ENCODE measurements around the gene TOMM20. TPM values are rescaled to one million over a fixed set of nuclear protein-coding genes. Genes with fewer than 3 reads are reported as not detected.
"Not testable (repeated sequence)": the region's sequence is repeated elsewhere in the genome, so short reads cannot be mapped to it uniquely, and the experiment has no call there.

TOMM20 gene
- total RNA-seq, 2 donors from 2014 or later: 54.7 to 75.2 TPM

DNA sequence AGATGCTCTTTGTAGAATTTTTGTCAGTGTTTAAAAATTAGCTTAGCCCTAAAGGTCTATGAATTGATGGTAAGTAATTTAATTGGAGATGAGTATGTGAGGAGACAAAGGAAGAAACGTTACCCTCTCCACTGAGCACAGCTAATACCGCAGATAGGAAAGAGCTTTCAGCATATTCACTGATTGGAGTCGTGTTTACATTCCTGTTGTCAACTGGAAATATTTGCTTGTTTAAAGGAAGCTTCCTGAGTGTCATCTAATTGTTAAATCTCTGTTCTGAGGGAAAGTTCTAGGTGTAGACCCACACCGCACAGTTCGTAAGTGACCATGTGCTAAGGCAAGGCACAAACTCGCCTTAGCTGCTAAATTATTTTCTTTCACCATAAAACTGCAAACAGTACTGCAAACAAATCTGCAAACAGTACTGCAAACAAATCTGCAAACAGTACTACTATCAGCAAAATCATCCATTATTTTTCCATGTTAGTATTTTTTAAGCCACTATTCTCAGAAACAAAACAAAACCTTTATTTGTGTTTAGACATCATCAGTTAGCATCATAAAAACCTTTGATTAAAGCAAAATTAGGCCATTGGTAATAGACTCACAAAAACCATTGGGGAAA lies 32.6 kb downstream of the TOMM20 start:
- TF ChIP-seq POLR2A (IDR thresholded peaks at IDR 0.05) (no peak), CTCF (IDR thresholded peaks at IDR 0.05) (no peak)
- intact Hi-C loops (cut with DNase I): no loop called here
- H3K4me1 ChIP-seq: peaks cover 10% of the 10 kb centered on the region
- no peak overlapping the region for H3K27ac ChIP-seq
- WGBS, 2 donors: 74 to 78% methylated on average over 6 of the region's 6 CpGs
- DNase-seq (no peak), ATAC-seq (no peak)
- no peaks in the 10 kb centered on the region for H3K36me3 ChIP-seq (replicated peaks in 1 of 2; ENCODE audit: insufficient read depth in 1 of 2, low read depth in 2 of 2)
- H3K9me3 ChIP-seq: no peaks in the 10 kb centered on the region
- H3K27me3 ChIP-seq: no peaks in the 10 kb centered on the region
- no peak overlapping the region for H3K4me3 ChIP-seq

DNA sequence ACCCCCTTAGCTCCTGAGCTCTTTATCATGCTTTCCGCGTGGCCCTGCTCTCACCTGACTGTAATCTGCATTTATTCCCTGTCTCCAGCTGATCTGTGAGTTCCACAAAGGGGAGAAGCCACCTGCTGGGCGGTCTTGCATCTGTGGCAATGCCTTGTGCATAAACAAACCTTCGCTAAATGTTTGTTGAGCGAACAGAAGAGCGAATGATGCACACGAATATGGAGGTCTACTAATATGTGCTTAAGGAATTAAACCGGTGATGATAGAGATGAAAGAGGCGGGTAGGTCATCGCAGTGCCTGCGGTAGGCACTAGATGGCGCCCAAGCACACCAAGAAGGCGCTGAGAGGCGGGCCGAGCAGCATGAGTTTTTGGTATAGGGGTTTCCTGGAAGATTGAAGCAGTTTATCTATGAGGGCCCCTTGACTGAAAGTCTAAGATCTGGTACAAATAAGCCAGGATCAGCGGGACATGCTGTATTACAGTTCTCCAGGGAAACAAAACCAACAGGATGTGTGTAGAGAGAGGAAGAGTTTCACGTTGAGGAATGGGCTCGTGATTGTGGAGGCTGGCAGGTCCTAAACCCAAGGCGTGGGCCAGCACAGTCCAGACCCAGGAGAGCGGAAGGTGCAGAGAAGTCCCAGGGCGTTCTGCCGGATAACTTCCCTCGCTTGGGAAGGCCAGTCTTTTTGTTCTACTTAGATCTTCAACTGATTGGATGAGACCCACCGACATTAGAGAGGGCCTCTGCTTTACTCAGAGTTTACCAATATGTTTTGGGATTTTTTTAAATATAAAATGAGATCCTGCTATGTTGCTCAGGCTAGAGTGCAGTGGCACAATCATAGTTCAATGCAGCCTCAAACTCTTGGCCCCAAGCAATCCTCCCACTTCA lies 34.7 kb downstream of the TOMM20 start:
- H3K36me3 ChIP-seq (replicated peaks in 1 of 2; ENCODE audit: insufficient read depth in 1 of 2, low read depth in 2 of 2): no peaks in the 10 kb centered on the region
- H3K9me3 ChIP-seq: no peaks in the 10 kb centered on the region
- DNase-seq: peak; percentile 79 to 88 (median 80)
- H3K27me3 ChIP-seq: no peaks in the 10 kb centered on the region
- 22 to 23% methylated on average over 24 of the region's 24 CpGs for WGBS, 2 donors
- H3K4me1 ChIP-seq: peaks cover 13% of the 10 kb centered on the region
- no peak overlapping the region for H3K27ac ChIP-seq
- intact Hi-C loops (cut with DNase I): loop anchor here (5.0 kb wide), 1 partner anchor 602 kb away; no protein-coding TSS in a partner anchor
- ATAC-seq: peak; percentile 79
- TF ChIP-seq CTCF (IDR thresholded peaks at IDR 0.05): peak; percentile 86 to 97 (median 89)
- TF ChIP-seq POLR2A (IDR thresholded peaks at IDR 0.05): no peak
- H3K4me3 ChIP-seq: no peak overlapping the region

DNA sequence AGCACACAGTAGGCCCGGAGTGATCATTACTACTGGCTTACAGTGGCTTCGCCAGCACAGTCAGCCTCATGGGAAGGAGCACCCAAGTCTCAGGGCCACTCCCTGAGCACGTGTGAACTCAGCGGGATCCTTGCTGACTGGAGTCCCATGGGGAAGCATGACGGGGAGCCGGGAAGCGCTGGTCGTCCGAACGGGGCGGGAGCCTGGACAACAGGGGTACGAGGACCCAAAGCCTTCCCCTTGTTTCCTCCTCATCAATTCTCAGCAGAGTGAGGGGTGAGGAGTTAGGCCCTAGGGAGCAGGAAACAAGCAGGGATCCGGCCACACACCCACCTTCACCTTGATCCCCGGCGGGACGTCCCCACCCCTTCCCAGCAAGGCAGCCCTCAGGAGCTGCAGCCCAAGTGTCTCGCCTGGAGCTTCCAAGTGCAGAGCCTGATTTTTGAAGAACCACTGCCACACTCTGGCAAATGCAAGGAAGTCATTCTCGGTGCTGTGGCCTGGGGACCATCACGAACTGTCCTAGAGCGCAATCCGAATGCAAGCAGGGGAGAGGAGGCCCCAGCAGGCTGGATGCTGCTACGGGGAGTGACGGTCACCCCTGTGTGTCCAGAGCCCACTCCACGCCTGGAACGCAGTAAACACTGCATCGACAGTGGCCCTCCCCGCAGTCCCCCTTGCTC lies 35.5 kb downstream of the TOMM20 start:
- Histone ChIP-seq H3K4me3 (no peak overlapping the region), H3K27me3 (no peaks in the 10 kb centered on the region), H3K27ac (no peak overlapping the region), H3K9me3 (no peaks in the 10 kb centered on the region), H3K4me1 (peaks cover 13% of the 10 kb centered on the region), H3K36me3 (replicated peaks in 1 of 2; ENCODE audit: insufficient read depth in 1 of 2, low read depth in 2 of 2) (no peaks in the 10 kb centered on the region)
- peak; percentile 55 for ATAC-seq
- peak in 2 of 7 experiments; percentile 37 to 40 for TF ChIP-seq CTCF (IDR thresholded peaks at IDR 0.05)
- no peak for TF ChIP-seq POLR2A (IDR thresholded peaks at IDR 0.05)
- peak in 3 of 4 donors; percentile 39 to 60 (median 50) for DNase-seq
- 31 to 37% methylated on average over 18 to 27 of the region's 27 CpGs for WGBS, 2 donors
- intact Hi-C loops (cut with DNase I): loop anchor here (5.0 kb wide), 1 partner anchor 601 kb away; no protein-coding TSS in a partner anchor

GRCh38 chr1:235092415-235092814 lies 36.2 kb downstream of the TOMM20 start:
- H3K4me1 ChIP-seq: peaks cover 13% of the 10 kb centered on the region
- WGBS, 2 donors: 85 to 93% methylated on average over 14 of the region's 14 CpGs
- intact Hi-C loops (cut with DNase I): loop anchor here (5.0 kb wide), 1 partner anchor 600 kb away; no protein-coding TSS in a partner anchor
- not testable (repeated sequence) for H3K27ac ChIP-seq; DNase-seq; H3K36me3 ChIP-seq (replicated peaks in 1 of 2; ENCODE audit: insufficient read depth in 1 of 2, low read depth in 2 of 2); H3K9me3 ChIP-seq; H3K4me3 ChIP-seq; ATAC-seq; H3K27me3 ChIP-seq

DNA sequence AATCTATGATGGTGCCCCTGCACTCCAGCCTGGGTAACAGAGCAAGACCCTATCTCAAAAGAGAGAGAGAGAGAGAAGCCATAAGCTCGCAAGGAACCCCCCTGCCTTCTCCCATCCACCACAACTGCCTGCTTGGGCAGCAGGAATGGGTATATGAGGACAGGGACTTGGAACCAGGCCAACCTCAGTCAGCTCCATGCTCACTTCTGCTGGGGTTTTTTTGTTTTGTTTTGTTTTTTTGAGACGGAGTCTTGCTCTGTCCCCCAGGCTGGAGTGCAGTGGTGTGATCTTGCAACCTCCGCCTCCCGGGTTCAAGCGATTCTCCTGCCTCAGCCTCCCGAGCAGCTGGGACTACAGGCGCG lies 36.6 kb downstream of the TOMM20 start:
- intact Hi-C loops (cut with DNase I): loop anchor here (5.0 kb wide), 1 partner anchor 600 kb away; no protein-coding TSS in a partner anchor
- H3K9me3 ChIP-seq; H3K27me3 ChIP-seq; DNase-seq; H3K36me3 ChIP-seq (replicated peaks in 1 of 2; ENCODE audit: insufficient read depth in 1 of 2, low read depth in 2 of 2); H3K4me3 ChIP-seq; ATAC-seq: not testable (repeated sequence)
- peak overlapping the region in 1 of 4 donors; percentile 84 for H3K27ac ChIP-seq
- WGBS, 2 donors: 86 to 91% methylated on average over 8 of the region's 8 CpGs
- H3K4me1 ChIP-seq: peaks cover 13% of the 10 kb centered on the region

DNA sequence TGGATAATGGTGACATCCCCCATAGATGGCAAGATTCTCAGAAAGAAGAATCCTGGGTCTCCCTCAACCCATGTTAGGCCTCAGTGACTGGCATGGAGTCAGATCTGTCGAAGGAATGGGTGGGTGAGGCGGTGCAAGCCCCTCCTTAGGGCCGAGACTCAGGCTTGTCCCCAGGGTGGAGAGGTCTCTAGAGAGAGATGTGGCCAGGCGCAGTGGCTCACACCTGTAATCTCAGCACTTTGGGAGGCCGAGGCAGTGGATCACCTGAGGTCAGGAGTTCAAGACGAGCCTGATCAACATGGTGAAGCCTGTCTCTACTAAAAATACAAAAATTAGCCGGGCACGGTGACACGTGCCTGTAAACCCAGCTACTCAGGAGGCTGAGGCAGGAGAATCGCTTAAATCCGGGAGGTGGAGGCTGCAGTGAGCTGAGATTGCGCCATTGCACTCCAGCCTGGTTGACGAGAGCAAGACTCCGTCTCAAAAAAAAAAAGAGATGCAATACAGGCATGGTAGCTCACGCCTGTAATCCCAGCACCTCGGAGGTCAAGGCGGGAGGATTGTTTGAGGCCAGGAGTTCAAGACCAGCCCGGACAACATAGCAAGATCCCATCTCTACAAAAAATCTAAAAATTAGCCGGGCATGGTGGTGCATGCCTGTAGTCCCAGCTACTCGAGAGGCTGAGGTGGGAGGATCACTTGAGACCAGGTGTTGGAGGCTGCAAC lies 37.2 kb downstream of the TOMM20 start:
- Histone ChIP-seq H3K27ac (peak overlapping the region; percentile 47 to 84 (median 80)), H3K4me1 (peaks cover 13% of the 10 kb centered on the region)
- not testable (repeated sequence) for ATAC-seq; H3K27me3 ChIP-seq; DNase-seq; H3K36me3 ChIP-seq (replicated peaks in 1 of 2; ENCODE audit: insufficient read depth in 1 of 2, low read depth in 2 of 2); H3K9me3 ChIP-seq; H3K4me3 ChIP-seq
- 87 to 90% methylated on average over 18 to 20 of the region's 20 CpGs for WGBS, 2 donors
- intact Hi-C loops (cut with DNase I): loop anchor here (5.0 kb wide), 1 partner anchor 599 kb away; no protein-coding TSS in a partner anchor

Data from body of pancreas (tissue), 4 donors.